OCI-LY7 (cell line): ENCODE measurements around the gene RPS6KA2.

Experiments
- CTCF ChIP-seq: fragments of 200-600 bp; sonication (generic); conservative IDR thresholded peaks from 2 replicates; pipeline ENCODE4 v1.5.1; 2014; ENCODE audit warnings: mild to moderate bottlenecking, antibody characterized with exemption, low read length, moderate library complexity, mixed read lengths
- EZH2phosphoT487 ChIP-seq: fragments of 200-600 bp; sonication (generic); IDR thresholded peaks from 2 replicates; pipeline ENCODE4 v1.6.1; 2018; ENCODE audit warnings: low read depth, borderline replicate concordance, mild to moderate bottlenecking, mixed run types, antibody characterized with exemption, low read length, moderate library complexity, mixed read lengths

- TF ChIP-seq CTCF: no peak
- TF ChIP-seq EZH2phosphoT487: no peak
Measured at GRCh38 chr6:166554316-166554715, 72.7 kb downstream of the RPS6KA2 start.
